Skeletal muscle cell (primary cell): ENCODE data around the gene ARHGEF38.
"Not testable (repeated sequence)": the region's sequence is repeated elsewhere in the genome, so short reads cannot be mapped to it uniquely, and the experiment has no call there.

ENCODE experiments used
- DNase-seq: peaks from one replicate; pipeline ENCODE4 v3.0.0-alpha.2; 2010; ENCODE audit warnings: low read depth
- H3K4me3 ChIP-seq: 2 replicates; pipeline ENCODE4 v1.5.1; 2011; ENCODE audit warnings: low read depth, mild to moderate bottlenecking, control low read depth, low read length, moderate library complexity

ARHGEF38 gene

GRCh38 chr4:105683038-105683437 is 130.6 kb downstream of the ARHGEF38 start:
- no peak for DNase-seq
- no peak overlapping the region for H3K4me3 ChIP-seq

DNA sequence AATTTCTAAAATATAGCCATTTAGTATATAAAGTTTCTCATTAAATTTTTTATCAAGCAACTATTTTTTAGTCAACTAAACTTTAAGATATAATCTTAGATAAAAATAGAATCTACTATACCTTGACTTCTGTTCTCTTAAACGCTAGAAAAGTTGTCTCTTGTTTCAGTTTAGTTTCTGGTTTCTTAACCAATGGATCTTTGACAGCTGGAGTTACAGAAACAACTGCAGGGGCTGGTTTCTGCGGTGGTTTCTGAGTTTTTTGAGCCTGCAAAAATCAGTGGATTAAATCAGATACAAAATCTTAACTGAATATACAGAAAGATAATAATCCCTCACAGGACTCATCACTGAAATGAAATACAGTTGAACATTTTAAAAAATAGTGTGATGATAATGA is 134.2 kb downstream of the ARHGEF38 start:
- no peak overlapping the region for H3K4me3 ChIP-seq
- no peak for DNase-seq

DNA sequence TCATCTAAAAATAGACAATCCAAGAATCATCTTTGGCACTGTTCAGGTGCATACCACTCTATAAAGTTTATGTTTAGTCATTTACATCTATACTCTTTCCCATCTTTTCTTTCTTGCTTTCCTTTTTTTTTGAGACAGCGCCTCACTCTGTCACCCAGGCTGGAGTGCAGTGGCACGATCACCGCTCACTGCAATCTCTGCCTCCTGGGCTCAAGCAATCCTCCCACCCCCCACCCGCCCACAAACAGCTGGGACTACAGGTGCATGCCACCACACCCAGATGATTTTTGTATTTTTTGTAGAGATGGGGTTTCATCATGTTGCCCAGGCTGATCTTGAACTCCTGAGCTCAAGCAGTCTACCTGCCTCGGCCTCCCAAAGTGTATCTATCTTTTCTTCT is 142.4 kb downstream of the ARHGEF38 start:
- DNase-seq, H3K4me3 ChIP-seq: not testable (repeated sequence)

- H3K4me3 ChIP-seq, DNase-seq: not testable (repeated sequence)
These were observed 143.4 kb downstream of the ARHGEF38 start for GRCh38 chr4:105695832-105696231.

- H3K4me3 ChIP-seq, result no peak overlapping the region
These were observed 146.2 kb downstream of the ARHGEF38 start for GRCh38 chr4:105698607-105699006.

DNA sequence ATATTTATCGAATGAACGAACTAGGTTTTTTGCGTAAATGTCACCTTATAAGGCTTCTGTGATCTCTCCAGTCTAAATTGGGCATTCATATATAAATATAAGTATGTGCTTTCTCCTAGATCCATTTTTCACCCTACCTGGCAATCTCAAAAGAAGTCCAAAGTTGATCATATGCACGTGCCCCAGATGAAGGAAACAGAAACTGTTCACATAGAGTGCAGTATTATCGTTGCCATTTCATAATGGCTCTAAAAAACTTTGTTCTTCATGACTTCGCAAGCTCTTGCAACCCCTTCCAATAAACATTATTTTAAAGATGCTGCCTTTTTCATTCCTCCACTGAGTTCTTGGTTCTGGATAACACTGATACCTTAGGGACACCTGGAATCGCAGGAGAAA is 155.4 kb downstream of the ARHGEF38 start:
- H3K4me3 ChIP-seq, result peak overlapping the region; percentile 94
- no peak for DNase-seq

More at GRCh38 chr4:105698607-105699006, 146.2 kb downstream of the ARHGEF38 start:
- no peak for DNase-seq

DNA sequence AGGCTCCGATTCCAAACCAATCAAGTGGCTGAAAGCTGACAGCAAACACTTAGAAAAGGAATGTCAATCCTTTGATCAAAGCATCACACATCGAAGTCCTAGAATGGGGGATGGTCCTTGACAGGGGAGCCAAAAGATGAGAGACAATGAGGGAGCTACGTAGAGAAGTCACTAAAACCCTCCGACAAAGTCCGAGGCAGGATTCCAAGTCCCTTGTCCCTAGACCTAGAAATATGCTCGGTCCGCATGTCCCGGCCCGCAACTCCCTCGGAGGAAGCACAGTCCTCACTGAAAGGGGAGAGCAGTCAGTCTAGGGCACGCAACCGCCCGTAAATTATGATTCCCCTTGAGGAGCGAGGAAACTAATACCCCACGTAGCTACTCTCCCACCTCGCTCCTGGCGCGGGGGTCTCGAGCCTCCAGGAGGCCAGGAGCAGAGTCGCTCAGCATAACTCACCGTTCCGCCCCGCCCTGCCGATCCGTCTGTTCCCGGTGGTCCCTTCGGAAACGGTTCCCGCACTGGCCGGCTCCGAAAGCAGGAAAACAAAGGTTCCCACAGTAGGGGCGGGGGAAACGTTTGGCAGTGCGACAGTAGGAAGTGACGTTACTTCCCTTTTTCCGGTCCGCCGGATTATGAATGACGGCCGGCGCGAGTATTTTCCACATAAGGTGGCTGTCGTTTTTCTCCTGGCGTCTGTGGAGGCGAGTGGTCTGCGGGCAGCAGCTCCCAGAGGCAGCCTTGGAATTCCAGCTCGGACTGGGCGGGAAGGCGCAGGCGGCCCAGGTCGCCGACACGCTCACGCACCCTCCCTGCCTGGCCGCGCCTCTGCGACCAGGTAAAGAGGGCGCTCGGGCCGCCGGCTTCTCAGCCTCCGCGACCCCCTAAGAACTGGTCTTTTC is 156.0 kb downstream of the ARHGEF38 start, which contains the start of the genes GSTCD and INTS12:
GSTCD (plus strand) TSS at position 604 of the 900 bp plus-strand sequence. CDS start 8,830 bp downstream, outside the sequence.
INTS12 (minus strand) TSS at position 509 of the 900 bp plus-strand sequence. CDS start 8,684 bp downstream, outside the sequence.
- peak; percentile 81 for DNase-seq
- peak within 1 kb of the TSS; percentile 94 for H3K4me3 ChIP-seq

- DNase-seq, result no peak
- H3K4me3 ChIP-seq, result peak overlapping the region; percentile 94
These were observed 156.6 kb downstream of the ARHGEF38 start for GRCh38 chr4:105709081-105709450.

DNA sequence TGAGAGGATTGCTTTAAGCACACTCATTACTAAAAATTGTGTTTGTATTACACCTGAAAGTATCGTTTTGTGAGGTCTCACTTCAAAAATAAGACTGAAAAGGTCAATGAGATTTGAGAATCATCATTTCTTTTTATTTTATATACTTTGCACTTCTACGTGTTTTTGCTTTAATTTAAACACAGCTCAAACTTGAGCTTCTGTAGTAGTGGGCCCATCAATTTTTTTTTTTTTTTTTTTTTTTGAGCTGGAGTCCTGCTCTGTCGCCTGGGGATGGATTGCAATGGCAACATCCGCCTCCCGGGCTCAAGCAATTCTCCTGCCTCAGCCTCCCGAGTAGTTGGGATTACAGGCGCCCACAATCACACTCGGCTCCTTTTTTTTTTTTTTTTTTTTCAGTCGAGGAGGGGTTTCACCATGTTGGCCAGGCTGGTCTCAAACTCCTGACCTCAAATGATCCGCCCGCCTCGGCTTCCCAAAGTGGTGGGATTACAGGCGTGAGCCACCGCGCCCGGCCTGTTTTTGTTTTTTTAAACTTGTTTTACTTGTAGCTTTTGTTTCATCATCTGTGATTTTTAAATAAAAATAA is 157.7 kb downstream of the ARHGEF38 start:
- DNase-seq, result no peak
- H3K4me3 ChIP-seq, result no peak overlapping the region

- no peak overlapping the region for H3K4me3 ChIP-seq
These were observed 158.3 kb downstream of the ARHGEF38 start for GRCh38 chr4:105710678-105711077.

DNA sequence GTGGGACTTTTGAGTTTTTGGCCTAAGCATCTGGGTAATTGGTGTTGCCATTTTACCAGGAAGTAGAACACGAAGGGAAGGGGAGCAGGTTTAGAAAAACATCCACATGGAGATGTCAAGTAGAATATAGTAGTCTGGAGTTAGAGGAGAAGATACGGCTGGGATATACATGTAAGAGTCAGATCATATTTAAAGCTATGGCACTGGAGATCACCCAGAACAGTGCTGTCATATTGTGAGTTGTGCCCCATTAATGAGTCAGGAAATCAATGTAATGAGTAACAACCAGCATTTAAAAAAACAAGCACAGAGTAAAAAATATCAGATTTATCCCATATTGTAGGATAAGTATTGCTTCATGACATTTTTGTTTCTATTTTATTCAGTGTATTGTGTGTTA is 160.3 kb downstream of the ARHGEF38 start:
- H3K4me3 ChIP-seq, result no peak overlapping the region
- no peak for DNase-seq

More at GRCh38 chr4:105710678-105711077, 158.3 kb downstream of the ARHGEF38 start:
- no peak for DNase-seq

- no peak for DNase-seq
- no peak overlapping the region for H3K4me3 ChIP-seq
These were observed 161.7 kb downstream of the ARHGEF38 start for GRCh38 chr4:105714071-105714521.

DNA sequence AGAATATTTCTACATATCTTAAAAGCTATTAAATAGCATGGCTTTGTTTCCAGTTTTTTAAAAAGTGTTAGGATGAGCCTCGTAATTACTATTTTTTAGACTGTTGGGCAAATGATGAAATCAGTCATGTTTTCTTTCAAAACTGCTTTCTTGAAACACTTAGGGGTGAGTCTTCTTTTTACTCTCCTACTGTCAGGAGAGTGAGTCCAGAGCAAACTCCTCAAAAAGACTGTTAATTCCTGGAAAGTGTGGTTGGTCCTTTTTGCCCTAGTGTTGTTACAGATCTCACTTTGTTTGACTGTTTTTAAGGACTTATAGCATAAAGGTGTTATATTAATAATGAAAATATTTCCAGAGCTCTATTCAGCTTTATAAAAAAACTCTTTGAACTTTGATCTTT is 162.5 kb downstream of the ARHGEF38 start:
- no peak overlapping the region for H3K4me3 ChIP-seq
- no peak for DNase-seq

- DNase-seq, result no peak
- no peak overlapping the region for H3K4me3 ChIP-seq
These were observed 163.4 kb downstream of the ARHGEF38 start for GRCh38 chr4:105715692-105716278.

- no peak for DNase-seq
- H3K4me3 ChIP-seq, result no peak overlapping the region
These were observed 166.8 kb downstream of the ARHGEF38 start for GRCh38 chr4:105719204-105719603.

GRCh38 chr4:105725623-105726022 is 173.2 kb downstream of the ARHGEF38 start:
- DNase-seq, result no peak
- no peak overlapping the region for H3K4me3 ChIP-seq

GRCh38 chr4:105729895-105730294 is 177.5 kb downstream of the ARHGEF38 start:
- H3K4me3 ChIP-seq, DNase-seq: not testable (repeated sequence)
